ENCODE data around the gene ARHGEF38. TPM values are rescaled to one million over a fixed set of nuclear protein-coding genes. Genes with fewer than 3 reads are reported as not detected.

Gene ARHGEF38
- total and polyA plus RNA-seq, 12 donors, result 0.28 TPM; not detected in 11

DNA sequence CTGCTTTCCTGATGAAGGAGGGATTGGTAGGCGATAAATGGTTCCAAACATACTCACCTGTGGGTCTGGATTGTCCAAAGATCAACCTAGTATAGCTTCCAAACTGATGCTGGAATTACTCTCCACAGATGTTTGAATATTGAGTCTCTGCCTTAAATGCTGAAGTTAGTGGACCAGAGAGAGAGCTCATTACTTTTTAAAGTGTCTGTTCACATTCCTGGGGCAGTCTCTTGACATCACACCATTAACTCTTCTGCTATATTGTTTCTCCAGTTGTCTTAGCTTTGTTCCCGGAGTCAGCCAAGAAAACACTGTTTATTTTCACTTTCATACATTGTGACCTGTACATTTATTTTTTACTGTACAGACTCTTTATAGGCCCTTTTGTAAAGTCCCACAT is 35.4 kb downstream of the ARHGEF38 start:
- ATAC-seq (no peak), DNase-seq (no peak)
- WGBS, 2 donors, result 79 to 81% methylated on average over 2 of the region's 2 CpGs
- H3K27ac ChIP-seq, result no peak overlapping the region
- no peaks in the 10 kb centered on the region for H3K9me3 ChIP-seq
- TF ChIP-seq, protein P1, sequence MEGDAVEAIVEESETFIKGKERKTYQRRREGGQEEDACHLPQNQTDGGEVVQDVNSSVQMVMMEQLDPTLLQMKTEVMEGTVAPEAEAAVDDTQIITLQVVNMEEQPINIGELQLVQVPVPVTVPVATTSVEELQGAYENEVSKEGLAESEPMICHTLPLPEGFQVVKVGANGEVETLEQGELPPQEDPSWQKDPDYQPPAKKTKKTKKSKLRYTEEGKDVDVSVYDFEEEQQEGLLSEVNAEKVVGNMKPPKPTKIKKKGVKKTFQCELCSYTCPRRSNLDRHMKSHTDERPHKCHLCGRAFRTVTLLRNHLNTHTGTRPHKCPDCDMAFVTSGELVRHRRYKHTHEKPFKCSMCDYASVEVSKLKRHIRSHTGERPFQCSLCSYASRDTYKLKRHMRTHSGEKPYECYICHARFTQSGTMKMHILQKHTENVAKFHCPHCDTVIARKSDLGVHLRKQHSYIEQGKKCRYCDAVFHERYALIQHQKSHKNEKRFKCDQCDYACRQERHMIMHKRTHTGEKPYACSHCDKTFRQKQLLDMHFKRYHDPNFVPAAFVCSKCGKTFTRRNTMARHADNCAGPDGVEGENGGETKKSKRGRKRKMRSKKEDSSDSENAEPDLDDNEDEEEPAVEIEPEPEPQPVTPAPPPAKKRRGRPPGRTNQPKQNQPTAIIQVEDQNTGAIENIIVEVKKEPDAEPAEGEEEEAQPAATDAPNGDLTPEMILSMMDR (IDR thresholded peaks at IDR 0.05), result no peak
- intact Hi-C loops (cut with DNase I), result no loop called here
- no peaks in the 10 kb centered on the region for H3K4me1 ChIP-seq
- no peaks in the 10 kb centered on the region for H3K36me3 ChIP-seq
- H3K4me3 ChIP-seq, result no peak overlapping the region
- peaks cover 0 to 3% (median 0%) of the 10 kb centered on the region in 7 donors for H3K27me3 ChIP-seq

DNA sequence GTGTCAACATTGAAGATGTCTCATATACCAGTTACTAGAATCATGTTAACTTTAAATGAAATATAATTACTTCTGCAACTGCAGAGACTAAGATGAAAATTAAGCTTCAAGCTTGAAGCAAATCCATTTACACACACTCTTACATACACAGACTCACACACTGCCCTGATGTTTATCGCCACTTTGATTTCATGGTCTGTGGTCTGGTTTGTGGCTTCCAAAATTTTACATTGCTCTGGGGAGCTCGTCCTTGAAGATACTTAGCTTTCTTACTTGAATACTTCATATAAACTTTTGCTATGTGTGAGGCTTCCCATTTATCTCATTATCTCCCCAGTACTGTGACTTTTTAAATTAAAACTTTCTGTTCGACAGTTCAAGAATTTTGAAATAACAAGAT is 35.8 kb downstream of the ARHGEF38 start:
- H3K27me3 ChIP-seq, result peaks cover 0 to 3% (median 0%) of the 10 kb centered on the region in 7 donors
- WGBS, 2 donors, result 74 to 81% methylated on average over 3 of the region's 3 CpGs
- no peak for ATAC-seq
- intact Hi-C loops (cut with DNase I), result no loop called here
- H3K9me3 ChIP-seq, result no peaks in the 10 kb centered on the region
- no peaks in the 10 kb centered on the region for H3K36me3 ChIP-seq
- no peak overlapping the region for H3K27ac ChIP-seq
- DNase-seq, result no peak
- TF ChIP-seq, protein P1 (IDR thresholded peaks at IDR 0.05), result no peak
- H3K4me3 ChIP-seq, result no peak overlapping the region
- no peaks in the 10 kb centered on the region for H3K4me1 ChIP-seq

DNA sequence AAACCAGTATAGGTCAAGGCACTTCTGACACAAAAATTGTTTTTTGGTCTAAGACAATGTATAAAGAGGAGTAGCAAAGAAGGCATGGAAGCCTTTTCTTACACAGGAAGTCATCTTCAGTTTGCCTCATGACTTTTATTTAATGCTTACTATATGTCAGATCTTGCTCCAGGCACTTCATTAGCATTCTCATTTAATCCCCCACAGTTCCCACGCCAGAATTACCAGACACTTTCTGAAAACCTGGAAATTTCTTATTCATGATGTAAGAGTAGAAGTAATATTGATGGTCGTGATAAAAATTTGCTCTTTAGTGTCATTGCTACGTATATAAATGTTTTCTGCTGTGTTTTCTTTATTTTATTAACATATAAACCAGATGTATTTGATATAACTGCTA is 39.2 kb downstream of the ARHGEF38 start:
- ATAC-seq (no peak), DNase-seq (no peak)
- TF ChIP-seq, protein P1 (IDR thresholded peaks at IDR 0.05), result no peak
- Histone ChIP-seq H3K27ac (no peak overlapping the region), H3K27me3 (peaks cover 0 to 3% (median 0%) of the 10 kb centered on the region in 7 donors), H3K9me3 (no peaks in the 10 kb centered on the region), H3K36me3 (no peaks in the 10 kb centered on the region), H3K4me1 (no peaks in the 10 kb centered on the region), H3K4me3 (no peak overlapping the region)
- intact Hi-C loops (cut with DNase I), result no loop called here
- 77 to 82% methylated on average over 3 of the region's 3 CpGs for WGBS, 2 donors

DNA sequence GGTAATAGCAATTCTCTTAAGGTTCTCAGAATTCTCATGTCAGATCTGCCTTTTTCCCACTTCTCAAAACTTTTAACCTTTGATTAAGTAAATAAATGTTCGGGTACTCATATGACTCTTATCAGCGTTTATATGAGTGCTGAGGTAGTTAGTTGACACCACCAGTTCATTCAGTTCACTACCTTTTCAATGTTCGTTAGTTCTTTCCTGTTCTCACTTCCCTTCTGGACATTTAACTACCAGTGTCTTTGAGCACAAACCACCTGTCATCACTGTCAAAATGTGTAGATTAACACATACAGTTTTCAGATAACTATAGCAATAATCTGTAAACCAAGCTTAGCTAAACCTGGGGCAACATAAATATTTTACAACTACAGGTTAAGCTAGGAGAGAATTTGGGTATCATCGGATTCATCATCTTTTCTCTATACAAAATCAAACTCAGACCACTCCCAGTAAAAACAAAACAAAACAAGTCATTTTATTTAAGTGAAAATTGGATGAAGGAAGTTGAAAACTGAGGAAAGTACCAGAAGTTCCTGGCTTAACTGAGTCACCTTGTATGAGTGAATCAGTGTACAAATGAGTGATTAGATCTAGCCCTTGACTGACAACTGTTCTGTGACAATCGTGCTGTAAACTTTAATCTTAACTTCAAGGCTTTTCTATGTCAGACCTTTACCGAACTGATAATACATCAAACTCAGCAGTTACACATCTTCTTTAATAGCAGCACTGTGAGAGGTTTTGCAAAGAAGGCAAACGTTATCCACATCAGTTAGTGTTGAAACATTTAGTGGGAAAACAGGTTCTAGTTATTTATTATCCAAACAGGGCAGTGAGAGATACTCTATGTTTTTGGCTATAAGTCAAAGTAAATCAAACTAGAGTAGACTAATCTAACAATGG is 41.9 kb downstream of the ARHGEF38 start:
- Histone ChIP-seq H3K27ac (no peak overlapping the region), H3K4me1 (peaks cover 0 to 15% (median 0%) of the 10 kb centered on the region in 9 donors), H3K4me3 (no peak overlapping the region), H3K36me3 (no peaks in the 10 kb centered on the region), H3K9me3 (no peaks in the 10 kb centered on the region), H3K27me3 (no peaks in the 10 kb centered on the region)
- ATAC-seq, result no peak
- TF ChIP-seq, protein P1 (IDR thresholded peaks at IDR 0.05), result no peak
- WGBS, 2 donors, result 42 to 52% methylated on average over 7 of the region's 7 CpGs
- intact Hi-C loops (cut with DNase I), result no loop called here
- DNase-seq, result no peak
